IgD-negative memory B cell (primary cell): ENCODE measurements around the gene UBXN1. TPM values are rescaled to one million over a fixed set of nuclear protein-coding genes. Genes with fewer than 3 reads are reported as not detected.

Experiments used
- H3K27ac Mint-ChIP-seq, 3 donors: one replicate each; pipeline ENCODE4 v1.8.0; 2020 to 2022; ENCODE audit warnings: mild to moderate bottlenecking in 3 of 3, mixed read lengths in 3 of 3, moderate library complexity in 1 of 3
- H3K27me3 Mint-ChIP-seq: one replicate; pipeline ENCODE4 v1.8.0; 2021; ENCODE audit warnings: mixed read lengths
- H3K36me3 Mint-ChIP-seq: one replicate; pipeline ENCODE4 v1.8.0; 2020; ENCODE audit warnings: mild to moderate bottlenecking, mixed read lengths
- H3K4me1 Mint-ChIP-seq, 3 donors: one replicate each; pipeline ENCODE4 v1.8.0; 2020 to 2022; ENCODE audit warnings: mixed read lengths in 3 of 3, mild to moderate bottlenecking in 1 of 3
- H3K4me3 Mint-ChIP-seq, 4 donors: one replicate each; pipeline ENCODE4 v1.8.0; 2020 to 2022; ENCODE audit warnings: mild to moderate bottlenecking in 4 of 4, mixed read lengths in 4 of 4, moderate library complexity in 3 of 4
- H3K9me3 Mint-ChIP-seq, 3 donors: one replicate each; pipeline ENCODE4 v1.8.0; 2020 to 2021; ENCODE audit warnings: mixed read lengths in 3 of 3, mild to moderate bottlenecking in 1 of 3
- polyA plus RNA-seq: library from polyadenylated mRNA; unstranded; fragments of 300-500 nt; fragmentation: Illumina TruSeq; gene quantifications from one replicate; pipeline ENCODE4 v1.2.3, GENCODE V29; 2021

The UBXN1 gene
- polyA plus RNA-seq, 1 donor from 2014 or later, result 228 TPM

GRCh38 chr11:62649486-62649885 lies 29.4 kb downstream of the UBXN1 start:
- Mint-ChIP-seq H3K4me3 (peak overlapping the region in 2 of 4 donors; percentile 68 to 72), H3K9me3 (no peaks in the 10 kb centered on the region), H3K4me1 (peaks cover 17 to 22% (median 18%) of the 10 kb centered on the region in 3 donors), H3K27ac (peak overlapping the region in 1 of 3 donors; percentile 64), H3K36me3 (no peaks in the 10 kb centered on the region), H3K27me3 (no peaks in the 10 kb centered on the region)

- peak overlapping the region in 2 of 4 donors; percentile 68 to 72 for H3K4me3 Mint-ChIP-seq
- no peaks in the 10 kb centered on the region for H3K36me3 Mint-ChIP-seq
- H3K4me1 Mint-ChIP-seq, result peaks cover 17 to 21% (median 18%) of the 10 kb centered on the region in 3 donors
- no peaks in the 10 kb centered on the region for H3K9me3 Mint-ChIP-seq
- H3K27me3 Mint-ChIP-seq, result no peaks in the 10 kb centered on the region
- H3K27ac Mint-ChIP-seq, result peak overlapping the region in 2 of 3 donors; percentile 39 to 64
These were observed 29.9 kb downstream of the UBXN1 start for GRCh38 chr11:62648967-62649364.

GRCh38 chr11:62648185-62648966 lies 30.5 kb downstream of the UBXN1 start:
- no peaks in the 10 kb centered on the region for H3K27me3 Mint-ChIP-seq
- H3K36me3 Mint-ChIP-seq, result no peaks in the 10 kb centered on the region
- peak overlapping the region in 1 of 3 donors; percentile 68 for H3K27ac Mint-ChIP-seq
- H3K9me3 Mint-ChIP-seq, result no peaks in the 10 kb centered on the region
- peaks cover 15 to 21% (median 18%) of the 10 kb centered on the region in 3 donors for H3K4me1 Mint-ChIP-seq
- peak overlapping the region in 1 of 4 donors; percentile 72 for H3K4me3 Mint-ChIP-seq

GRCh38 chr11:62647609-62648005 lies 31.3 kb downstream of the UBXN1 start:
- no peaks in the 10 kb centered on the region for H3K36me3 Mint-ChIP-seq
- H3K4me3 Mint-ChIP-seq, result peak overlapping the region in 1 of 4 donors; percentile 33

GRCh38 chr11:62646825-62647608 lies 31.9 kb downstream of the UBXN1 start:
- Mint-ChIP-seq H3K4me1 (peaks cover 6 to 16% (median 13%) of the 10 kb centered on the region in 3 donors), H3K27ac (peak overlapping the region; percentile 75 to 97 (median 97)), H3K4me3 (peak overlapping the region; percentile 88 to 97 (median 94)), H3K9me3 (no peaks in the 10 kb centered on the region), H3K36me3 (no peaks in the 10 kb centered on the region), H3K27me3 (no peaks in the 10 kb centered on the region)

More at GRCh38 chr11:62647609-62648005, 31.3 kb downstream of the UBXN1 start:
- H3K27me3 Mint-ChIP-seq, result no peaks in the 10 kb centered on the region
- H3K9me3 Mint-ChIP-seq, result no peaks in the 10 kb centered on the region
- H3K4me1 Mint-ChIP-seq, result peaks cover 10 to 20% (median 17%) of the 10 kb centered on the region in 3 donors
- peak overlapping the region in 1 of 3 donors; percentile 68 for H3K27ac Mint-ChIP-seq

GRCh38 chr11:62645946-62646824 lies 32.7 kb downstream of the UBXN1 start, which contains the start of gene GANAB:
GANAB (minus strand) TSS chr11:62646613; CDS start chr11:62646599, 14 bp downstream.
- Mint-ChIP-seq H3K36me3 (no peaks in the 10 kb centered on the region), H3K27me3 (no peaks in the 10 kb centered on the region), H3K4me3 (peak within 1 kb of the TSS; percentile 88 to 97 (median 94)), H3K4me1 (peaks cover 6 to 16% (median 11%) of the 10 kb centered on the region in 3 donors), H3K9me3 (no peaks in the 10 kb centered on the region), H3K27ac (peak within 1 kb of the TSS; percentile 89 to 97 (median 97))

- H3K4me1 Mint-ChIP-seq, result peaks cover 6 to 18% (median 13%) of the 10 kb centered on the region in 3 donors
- H3K9me3 Mint-ChIP-seq, result no peaks in the 10 kb centered on the region
- no peaks in the 10 kb centered on the region for H3K36me3 Mint-ChIP-seq
- peak overlapping the region; percentile 89 to 97 (median 97) for H3K27ac Mint-ChIP-seq
- peak overlapping the region; percentile 88 to 97 (median 94) for H3K4me3 Mint-ChIP-seq
- no peaks in the 10 kb centered on the region for H3K27me3 Mint-ChIP-seq
These were observed 33.3 kb downstream of the UBXN1 start for GRCh38 chr11:62645671-62645945.

- peaks cover 6 to 22% (median 15%) of the 10 kb centered on the region in 3 donors for H3K4me1 Mint-ChIP-seq
- peak overlapping the region in 3 of 4 donors; percentile 58 to 88 (median 58) for H3K4me3 Mint-ChIP-seq
- no peaks in the 10 kb centered on the region for H3K36me3 Mint-ChIP-seq
- H3K27me3 Mint-ChIP-seq, result no peaks in the 10 kb centered on the region
- H3K9me3 Mint-ChIP-seq, result no peaks in the 10 kb centered on the region
- H3K27ac Mint-ChIP-seq, result peak overlapping the region in 1 of 3 donors; percentile 78
These were observed 34.7 kb downstream of the UBXN1 start for GRCh38 chr11:62644220-62644619.

- H3K27ac Mint-ChIP-seq, result peak overlapping the region in 1 of 3 donors; percentile 73
- no peak overlapping the region for H3K4me3 Mint-ChIP-seq
- H3K27me3 Mint-ChIP-seq, result no peaks in the 10 kb centered on the region
- peaks cover 9% of the 10 kb centered on the region for H3K36me3 Mint-ChIP-seq
- peaks cover 5 to 6% (median 5%) of the 10 kb centered on the region in 3 donors for H3K4me1 Mint-ChIP-seq
- H3K9me3 Mint-ChIP-seq, result no peaks in the 10 kb centered on the region
These were observed 46.4 kb downstream of the UBXN1 start for GRCh38 chr11:62632492-62632891.

GRCh38 chr11:62627713-62628112 lies 51.2 kb downstream of the UBXN1 start:
- Mint-ChIP-seq H3K36me3 (peaks cover 10% of the 10 kb centered on the region), H3K27ac (peak overlapping the region in 1 of 3 donors; percentile 7), H3K27me3 (no peaks in the 10 kb centered on the region), H3K9me3 (no peaks in the 10 kb centered on the region), H3K4me1 (peaks cover 0 to 2% (median 0%) of the 10 kb centered on the region in 3 donors), H3K4me3 (no peak overlapping the region)

Other genes with a start within 250 kb of the UBXN1 start
- gene AHNAK, start 132.3 kb downstream of the UBXN1 start, polyA plus RNA-seq, result 107 TPM
- 1,657 TPM for gene EEF1G, start 105.2 kb downstream of the UBXN1 start, polyA plus RNA-seq
- gene TUT1, start 87.5 kb downstream of the UBXN1 start, polyA plus RNA-seq, result 19.2 TPM
- 32.9 TPM for gene MTA2, start 77.2 kb downstream of the UBXN1 start, polyA plus RNA-seq
- gene EML3, start 66.3 kb downstream of the UBXN1 start, polyA plus RNA-seq, result 13.8 TPM
- gene ROM1, start 65.8 kb downstream of the UBXN1 start, polyA plus RNA-seq, result 0.19 TPM
- gene B3GAT3, start 57.1 kb downstream of the UBXN1 start, polyA plus RNA-seq, result 36.1 TPM
- 112 TPM for gene GANAB, start 32.5 kb downstream of the UBXN1 start, polyA plus RNA-seq
- 30.9 TPM for gene INTS5, start 25.8 kb downstream of the UBXN1 start, polyA plus RNA-seq
- 96.3 TPM for gene C11orf98, start 13.9 kb downstream of the UBXN1 start, polyA plus RNA-seq
- gene CSKMT, start 13.8 kb downstream of the UBXN1 start, polyA plus RNA-seq, result 6.3 TPM
- 13.7 TPM for gene UQCC3, start 7.4 kb downstream of the UBXN1 start, polyA plus RNA-seq
- 6.2 TPM for gene LBHD1, start 6.8 kb downstream of the UBXN1 start, polyA plus RNA-seq
- not detected for gene LRRN4CL, start 10.5 kb upstream of the UBXN1 start, polyA plus RNA-seq
- 48.2 TPM for gene BSCL2, start 28.4 kb upstream of the UBXN1 start, polyA plus RNA-seq
- gene GNG3, start 28.6 kb upstream of the UBXN1 start, polyA plus RNA-seq, result 13.3 TPM
- gene HNRNPUL2, start 48.4 kb upstream of the UBXN1 start, polyA plus RNA-seq, result 2.8 TPM
- gene TTC9C, start 49.4 kb upstream of the UBXN1 start, polyA plus RNA-seq, result 35.0 TPM
- gene ZBTB3, start 75.1 kb upstream of the UBXN1 start, polyA plus RNA-seq, result 5.0 TPM
- 202 TPM for gene POLR2G, start 82.5 kb upstream of the UBXN1 start, polyA plus RNA-seq
- gene TAF6L, start 92.3 kb upstream of the UBXN1 start, polyA plus RNA-seq, result 12.2 TPM
- 101 TPM for gene TMEM179B, start 108.3 kb upstream of the UBXN1 start, polyA plus RNA-seq
- gene TMEM223, start 112.9 kb upstream of the UBXN1 start, polyA plus RNA-seq, result 39.1 TPM
- gene NXF1, start 126.4 kb upstream of the UBXN1 start, polyA plus RNA-seq, result 67.6 TPM
- gene STX5, start 153.0 kb upstream of the UBXN1 start, polyA plus RNA-seq, result 39.8 TPM
- not detected for gene TEX54, start 153.8 kb upstream of the UBXN1 start, polyA plus RNA-seq
- gene WDR74, start 160.5 kb upstream of the UBXN1 start, polyA plus RNA-seq, result 57.5 TPM
- 111 TPM for gene SLC3A2, start 201.8 kb upstream of the UBXN1 start, polyA plus RNA-seq
- gene CHRM1, start 242.3 kb upstream of the UBXN1 start, polyA plus RNA-seq, result not detected